GM19328 (cell line): ENCODE data around the gene C19orf67.
A peak's percentile ranks its signal among the peaks of the same experiment; 100 is the strongest.

Source experiments
- ATAC-seq: cut with Tn5 transposase; IDR thresholded peaks from one replicate; pipeline ENCODE4 v1.9.1; 2021; ENCODE audit warnings: mild to moderate bottlenecking, moderate library complexity; ENCODE audit not compliant: unreplicated experiment

Gene C19orf67

DNA sequence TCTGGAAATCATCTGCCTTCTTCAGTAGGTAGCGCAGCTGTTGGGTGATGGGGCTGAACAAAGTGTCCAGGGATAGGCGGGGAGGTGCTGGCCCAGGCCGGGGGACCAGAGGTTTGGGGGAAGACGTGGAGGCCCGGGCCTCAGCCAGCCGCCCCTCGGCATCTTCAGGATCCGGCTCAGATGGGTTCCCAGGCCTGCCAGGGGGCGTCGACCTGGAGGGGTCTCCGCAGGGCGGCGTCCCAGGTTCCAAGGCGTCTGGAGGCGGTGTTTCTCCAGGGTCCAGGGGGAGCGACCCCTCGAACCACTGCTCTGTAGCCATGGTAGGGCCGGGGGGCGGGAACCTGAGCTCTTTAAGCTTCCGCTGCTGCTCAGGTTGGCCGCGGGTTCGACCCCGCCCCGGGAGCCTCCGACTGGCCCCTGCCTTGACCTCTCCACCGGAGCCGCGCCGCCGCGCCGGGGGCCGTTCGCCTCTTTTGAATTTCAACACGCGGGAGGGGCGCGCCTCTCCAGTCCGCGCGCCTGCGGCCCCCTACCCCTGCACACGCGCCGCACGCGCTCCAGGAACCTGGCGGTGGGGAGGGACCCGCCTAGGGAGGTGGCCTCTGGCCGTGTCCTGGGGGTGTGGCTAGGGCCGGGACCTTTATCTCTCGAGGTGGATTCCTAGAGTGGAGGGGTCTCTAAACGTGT is at the start of gene C19orf67:
C19orf67 (minus strand) TSS at position 475 of the 687 bp plus-strand sequence; CDS start at position 319, 156 bp downstream.
- no peak for ATAC-seq

DNA sequence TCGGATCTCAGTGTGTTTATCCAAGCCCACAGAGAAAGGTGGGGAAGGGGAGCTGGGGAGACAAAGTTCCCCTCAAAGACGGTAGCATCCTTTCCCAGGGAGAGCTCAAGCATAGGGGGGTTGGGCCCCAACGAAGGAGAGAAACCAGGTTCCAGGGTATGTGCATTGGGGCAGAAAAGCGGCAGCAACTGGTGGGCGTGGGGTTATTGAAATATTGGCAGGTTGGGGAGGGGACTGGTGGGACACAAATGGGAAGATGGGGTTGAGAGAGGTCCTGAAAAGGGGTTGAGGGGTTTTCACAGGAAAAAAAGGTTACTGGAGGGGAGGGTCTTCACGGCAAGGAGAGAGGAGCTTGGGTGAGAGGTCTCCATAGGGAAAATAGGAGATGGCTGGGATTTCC is 49.8 kb upstream of the C19orf67 start:
- no peak for ATAC-seq

DNA sequence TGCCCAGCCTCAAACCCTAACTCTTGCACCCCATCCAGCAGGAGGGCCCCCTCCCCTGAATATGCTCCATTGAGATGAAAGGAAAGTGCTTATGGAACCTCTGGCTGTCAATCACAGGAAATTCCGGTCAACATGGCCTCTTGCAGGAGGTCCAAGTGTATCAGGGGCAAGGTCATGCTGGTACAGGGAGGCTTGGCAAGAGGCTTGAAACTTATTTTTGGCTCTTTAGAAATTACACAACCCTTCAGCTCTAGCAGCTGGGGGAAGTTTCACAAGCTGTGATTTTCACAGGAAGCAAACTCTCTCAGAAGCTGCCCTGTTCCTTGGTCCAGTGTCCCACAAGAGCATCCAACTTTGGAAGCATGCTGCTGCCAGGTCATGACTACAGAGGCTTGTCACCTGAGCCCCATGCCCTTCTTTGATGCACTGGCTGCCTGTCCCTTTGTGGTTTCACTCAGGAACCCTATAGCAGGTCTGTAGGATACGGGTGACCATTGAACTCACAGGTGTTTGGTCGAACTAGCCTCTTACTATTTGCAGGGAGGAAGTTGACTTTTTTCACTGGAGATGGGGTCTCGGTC is 42.4 kb upstream of the C19orf67 start:
- no peak for ATAC-seq

DNA sequence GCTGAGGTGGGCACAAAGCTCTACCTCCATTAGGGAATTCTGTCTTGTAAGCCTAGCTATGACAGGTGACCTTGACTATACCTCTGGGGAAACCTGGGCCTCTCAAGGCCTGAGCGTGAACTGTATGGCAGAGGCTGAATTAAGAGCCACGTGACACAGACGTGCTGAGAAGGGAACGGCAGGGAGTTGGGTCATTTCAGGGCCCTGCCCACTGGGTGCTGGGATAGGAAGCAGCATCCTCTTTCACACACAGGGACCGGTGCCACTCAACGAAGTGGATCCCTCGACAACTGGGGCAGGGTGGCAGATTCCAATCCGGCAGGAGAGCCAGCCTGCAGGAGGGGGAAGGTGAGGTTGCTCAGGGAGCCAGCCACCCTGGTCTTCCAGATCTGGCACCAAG is 41.6 kb upstream of the C19orf67 start:
- ATAC-seq: no peak

DNA sequence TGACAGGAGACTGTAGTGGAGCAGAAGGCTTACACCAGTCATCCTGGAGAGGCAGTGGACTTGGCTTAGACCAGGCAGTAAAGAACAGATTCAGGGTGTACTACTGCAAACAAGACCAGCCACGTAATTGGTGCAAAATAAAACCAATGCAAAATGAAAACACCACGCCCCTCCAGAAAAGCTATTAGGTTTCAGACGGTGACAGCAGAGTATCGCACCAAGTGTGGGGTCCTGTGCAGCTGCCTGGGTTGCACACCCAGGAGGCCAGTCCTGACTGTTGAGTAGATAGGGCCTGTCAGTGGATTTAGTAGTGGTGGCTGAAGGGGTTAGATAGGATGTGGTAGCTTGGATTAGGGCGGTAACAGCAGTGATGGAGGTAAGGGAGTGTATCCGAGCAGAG is 37.3 kb upstream of the C19orf67 start:
- no peak for ATAC-seq

DNA sequence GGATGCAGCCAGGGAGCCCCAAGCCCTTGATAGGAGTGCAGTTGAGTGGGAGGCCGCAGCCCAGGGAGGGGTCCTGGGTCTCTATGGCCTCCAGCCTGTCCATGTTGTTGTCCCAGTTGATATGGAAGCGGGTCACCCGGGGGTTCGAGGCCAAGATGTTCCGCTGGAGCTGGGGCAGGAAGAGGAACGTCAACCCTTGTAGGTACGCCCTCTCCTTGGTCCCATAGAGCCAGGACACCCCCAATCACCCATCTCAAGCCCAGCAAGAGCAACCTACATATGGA is 34.9 kb upstream of the C19orf67 start:
- no peak for ATAC-seq

DNA sequence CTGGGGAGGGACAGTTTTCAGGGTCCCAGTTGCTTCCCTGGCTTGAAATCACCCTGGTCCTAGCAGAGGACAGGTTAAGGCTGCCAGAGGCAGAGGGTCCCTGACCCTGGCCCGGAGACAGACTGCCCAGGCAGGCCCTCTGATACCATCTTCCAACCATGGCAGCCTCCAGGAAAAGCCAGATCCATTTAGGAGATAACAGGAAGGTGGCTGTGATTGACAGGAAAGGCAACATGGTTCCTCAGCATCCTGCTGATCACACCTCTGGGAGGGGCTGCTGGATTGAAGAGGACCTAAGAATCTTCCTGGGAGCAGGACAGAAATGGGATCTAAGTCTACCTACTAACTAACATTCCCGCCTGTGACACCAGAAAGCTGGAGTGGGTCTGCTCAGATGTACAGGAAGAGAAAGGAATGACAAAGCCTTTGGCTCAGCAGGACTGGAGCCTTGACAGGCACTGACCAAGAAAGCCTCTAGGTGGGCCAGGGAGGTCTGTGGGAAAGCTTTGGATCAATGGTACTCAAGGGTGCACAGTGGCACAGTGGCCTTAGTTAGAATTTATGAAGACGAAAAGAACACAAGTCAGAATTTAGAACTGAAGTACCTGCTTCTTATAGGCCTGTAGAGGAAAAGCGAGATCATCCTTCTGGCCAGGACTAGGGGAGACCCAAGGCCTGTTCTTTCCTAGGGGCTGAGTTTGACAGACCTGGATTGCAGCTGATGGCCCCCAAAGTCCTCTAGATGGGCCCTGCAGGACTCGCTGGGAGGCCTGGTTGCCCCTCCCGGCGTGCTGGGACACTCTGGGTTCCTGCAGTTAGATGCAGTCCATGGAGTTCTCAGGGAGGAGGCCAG is 34.3 kb upstream of the C19orf67 start:
- no peak for ATAC-seq

DNA sequence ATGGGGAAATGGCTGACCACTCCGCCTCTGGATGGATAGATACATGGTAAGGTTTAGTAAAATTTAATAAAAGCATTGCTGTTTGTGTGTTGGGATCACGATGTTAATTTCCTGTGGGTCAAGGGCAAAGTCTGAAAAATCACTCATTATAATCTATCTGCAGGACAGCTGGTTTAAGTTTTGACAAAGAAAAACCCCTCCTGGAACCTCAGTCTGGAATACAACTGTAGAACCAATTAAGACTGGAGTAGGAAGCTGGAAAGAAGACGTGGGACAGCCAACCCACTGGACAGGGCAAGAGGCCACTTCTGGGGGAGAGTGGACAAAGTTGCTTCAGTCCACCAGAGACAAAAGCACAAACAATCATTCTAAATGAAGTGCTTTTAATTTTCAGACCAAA is 33.6 kb upstream of the C19orf67 start:
- ATAC-seq: no peak

DNA sequence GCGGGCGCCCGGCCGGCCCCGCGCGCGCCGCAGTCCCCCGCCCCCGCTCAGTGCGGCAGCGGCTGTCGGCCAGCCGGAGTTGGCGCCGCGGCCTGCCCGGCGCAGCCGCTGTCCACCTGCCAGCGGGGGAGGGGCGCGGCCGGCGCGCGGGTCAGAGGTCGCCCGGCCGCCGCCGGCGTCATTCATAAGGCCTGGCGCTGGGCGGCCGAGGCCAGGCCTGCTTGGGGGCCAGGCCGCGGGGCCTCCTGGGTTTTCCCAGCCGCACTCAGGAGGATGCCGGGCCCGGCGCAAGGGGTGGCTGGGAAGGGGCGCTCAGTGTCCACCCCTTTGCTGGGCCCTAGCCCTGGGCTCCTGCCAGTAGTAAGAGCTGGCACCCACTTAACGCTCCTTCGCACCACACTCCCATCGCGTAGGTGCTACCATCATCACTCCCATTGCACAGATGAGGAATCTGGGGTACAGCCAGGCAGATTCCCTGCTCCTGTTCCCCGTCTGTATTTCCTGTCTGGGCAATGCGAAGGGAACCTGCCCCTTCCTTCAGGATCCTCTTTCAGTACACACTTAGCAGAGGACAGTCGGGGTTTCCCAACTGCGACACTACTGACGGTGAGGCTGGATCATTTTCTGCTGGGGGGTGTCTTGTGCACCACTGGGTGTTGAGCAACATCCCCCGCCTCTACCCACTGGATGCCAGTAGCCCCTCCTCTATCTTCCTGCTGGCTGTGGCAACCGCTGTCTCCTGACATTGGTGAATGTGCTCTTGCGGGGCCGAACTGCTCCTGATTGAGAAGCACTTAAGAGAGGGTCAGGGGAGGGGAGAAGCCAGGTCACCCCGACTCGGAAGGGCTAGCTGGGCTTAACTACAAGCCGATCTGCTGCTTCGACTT is 32.8 kb upstream of the C19orf67 start:
- ATAC-seq: peak; percentile 19

DNA sequence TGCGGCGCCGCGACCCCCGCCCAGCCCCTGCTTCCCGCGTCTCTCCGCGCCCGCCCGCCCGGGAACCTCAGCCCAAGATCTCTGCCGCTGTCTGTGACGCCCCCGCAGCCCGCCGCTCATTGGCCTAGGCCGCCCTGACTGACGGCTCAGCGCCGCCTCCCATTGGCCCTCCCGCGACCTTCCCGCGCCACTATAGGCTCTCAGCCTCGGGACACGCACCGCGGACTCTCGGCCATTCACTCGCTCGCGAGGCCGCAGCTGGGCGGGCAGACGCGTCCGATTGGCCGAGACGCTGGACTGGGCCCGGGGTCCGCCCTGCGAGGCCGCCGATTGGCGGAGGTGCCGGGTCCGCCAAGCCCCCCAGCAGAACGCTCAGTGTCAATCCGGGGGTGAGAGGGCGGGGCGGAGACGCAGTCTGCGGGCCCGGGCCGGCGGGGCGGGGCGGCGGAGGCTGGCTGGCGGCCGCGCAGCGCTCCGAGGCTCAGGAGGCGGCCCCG is 32.1 kb upstream of the C19orf67 start, which contains the start of gene PRKACA:
PRKACA (minus strand) TSS at position 95 of the 497 bp plus-strand sequence. CDS start 215 bp downstream, outside the sequence.
- ATAC-seq: peak; percentile 89

DNA sequence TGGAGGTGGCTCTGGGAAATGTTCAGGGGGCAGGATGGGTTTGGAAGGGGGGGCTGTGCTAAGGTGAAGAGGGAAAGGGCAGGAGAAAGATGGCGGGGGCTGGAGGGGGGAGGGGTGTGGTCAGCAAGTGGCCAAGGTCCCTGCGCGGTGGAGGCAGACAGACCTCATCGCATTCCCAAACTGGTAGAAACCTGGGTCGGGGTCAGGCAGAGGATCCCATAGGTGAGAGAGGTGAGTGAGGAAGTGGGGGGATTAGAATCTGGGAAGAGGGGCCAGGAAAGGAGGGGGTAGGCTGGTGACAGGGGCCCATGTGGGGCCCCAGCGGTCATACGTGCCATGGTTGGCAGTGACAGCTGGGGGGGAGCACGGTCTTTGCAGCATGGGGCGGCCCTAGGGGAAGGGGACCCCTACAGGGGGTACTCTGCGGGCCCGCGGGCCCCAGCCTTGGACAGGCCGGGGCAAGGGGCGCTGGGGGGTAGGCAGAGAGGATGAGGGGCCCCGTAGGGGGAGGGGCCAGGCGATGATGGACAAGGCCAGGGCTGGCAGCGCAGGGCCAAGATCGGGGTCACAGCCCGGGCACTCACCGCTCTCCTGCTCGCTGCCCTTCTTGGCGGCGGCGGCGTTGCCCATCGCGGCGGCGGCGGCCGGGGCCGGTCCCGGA is 31.5 kb upstream of the C19orf67 start:
- peak; percentile 3 for ATAC-seq

DNA sequence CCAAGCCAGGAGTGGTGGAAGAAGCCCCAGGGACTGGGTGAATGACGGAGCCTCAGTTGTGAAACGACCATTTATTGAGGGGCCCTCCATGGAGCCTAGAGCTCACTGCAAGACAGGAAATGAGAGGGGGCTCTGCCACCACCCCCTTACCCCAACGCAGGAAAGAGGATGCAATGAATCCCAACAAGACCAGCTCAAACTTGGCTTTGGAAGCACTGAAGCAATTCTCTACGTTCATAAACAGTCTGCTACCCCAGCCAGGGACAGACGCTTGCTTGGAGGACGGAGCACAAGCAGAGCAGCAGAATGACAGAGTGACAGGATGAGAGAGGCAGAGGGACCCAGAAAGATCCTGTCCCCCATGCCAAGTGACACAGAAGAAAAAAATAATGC is 30.9 kb upstream of the C19orf67 start:
- ATAC-seq: no peak

DNA sequence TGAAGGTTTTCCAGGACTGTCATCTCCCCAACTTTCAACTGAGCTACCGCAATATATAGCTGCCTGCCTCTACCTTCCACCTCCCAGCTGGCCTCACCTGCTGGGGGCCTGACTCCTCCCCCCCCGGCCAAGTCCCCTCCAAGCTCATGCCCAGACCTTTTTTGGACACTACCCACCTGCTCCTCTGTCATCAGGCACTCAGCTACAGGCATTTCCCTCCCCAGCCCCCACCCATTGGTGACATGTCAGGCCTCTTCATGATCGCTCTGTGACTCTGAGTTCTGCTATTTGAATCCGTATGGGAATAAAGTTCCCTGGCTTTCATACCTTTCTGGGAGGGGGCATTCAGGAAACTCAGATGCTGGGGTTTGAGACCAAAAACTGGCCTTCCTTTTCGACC is 30.2 kb upstream of the C19orf67 start:
- ATAC-seq: no peak

DNA sequence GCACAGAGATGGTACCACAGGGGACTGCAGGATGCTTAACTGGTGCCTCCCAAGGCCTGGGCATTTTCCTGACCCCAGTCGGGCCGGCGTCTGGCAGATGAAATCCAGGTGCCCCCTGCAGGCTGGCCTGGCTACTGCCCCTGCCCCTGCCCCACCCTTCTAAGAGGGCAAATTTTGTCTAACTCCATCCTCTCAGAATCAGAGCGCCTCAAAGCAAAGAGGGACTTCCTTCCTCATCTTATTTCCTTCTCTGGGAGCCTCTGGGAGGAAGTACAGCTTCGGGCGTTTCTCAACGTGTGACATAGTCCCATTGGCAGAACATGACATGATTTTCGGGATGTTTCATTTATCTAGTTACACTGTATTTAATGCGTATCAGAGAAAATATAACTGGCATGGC is 29.3 kb upstream of the C19orf67 start:
- no peak for ATAC-seq

DNA sequence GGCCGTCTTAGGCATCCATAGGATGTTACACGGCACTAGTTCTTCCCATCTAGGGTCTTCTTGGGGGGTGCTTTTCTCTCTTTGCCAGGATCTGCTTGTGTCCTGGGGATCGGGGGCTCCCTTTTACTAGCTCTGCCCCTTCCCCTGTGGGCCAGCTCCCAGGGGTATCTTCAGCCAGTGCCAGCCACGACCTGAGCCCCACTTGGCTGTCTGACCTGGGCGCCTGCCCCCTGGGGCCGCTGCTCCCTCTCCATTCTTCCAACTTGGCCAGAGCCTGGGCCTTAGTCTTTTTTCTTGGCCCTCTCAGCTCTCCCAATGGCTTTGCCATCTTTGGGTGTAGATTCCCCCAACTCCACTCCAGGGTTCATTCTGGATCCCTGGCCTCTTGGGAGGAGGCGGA is 28.9 kb upstream of the C19orf67 start:
- ATAC-seq: no peak

DNA sequence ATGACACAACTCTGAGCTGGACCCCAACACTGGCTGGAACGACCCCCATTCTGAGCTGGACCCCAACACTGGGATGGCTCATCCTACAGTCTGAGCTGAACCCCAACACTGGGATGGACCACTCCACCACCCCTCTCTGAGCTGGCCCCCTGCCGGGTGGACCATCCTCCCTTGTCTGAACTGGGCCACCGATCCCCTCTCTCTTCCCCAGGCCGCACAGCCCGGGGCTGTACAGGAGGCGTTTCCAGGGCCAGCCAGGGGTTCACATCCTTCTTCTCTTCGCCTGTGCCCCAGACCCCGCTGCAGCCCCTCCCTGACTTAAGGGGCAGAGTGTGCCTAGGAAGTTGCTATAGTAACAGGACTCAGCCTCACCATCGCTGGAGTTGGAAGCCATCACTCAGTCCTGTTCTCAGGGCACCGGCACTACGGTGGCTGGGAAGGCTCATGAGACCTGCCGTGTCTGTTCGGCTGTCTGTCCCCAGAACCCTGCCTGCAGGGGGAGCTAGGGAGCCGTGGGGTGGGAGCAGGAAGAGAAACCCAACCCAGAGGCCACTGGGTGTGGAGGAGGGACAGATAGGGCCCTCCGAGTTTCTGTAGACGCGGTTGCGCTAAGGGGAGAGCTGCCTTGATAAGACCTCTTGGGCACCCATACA is 28.3 kb upstream of the C19orf67 start:
- ATAC-seq: no peak

DNA sequence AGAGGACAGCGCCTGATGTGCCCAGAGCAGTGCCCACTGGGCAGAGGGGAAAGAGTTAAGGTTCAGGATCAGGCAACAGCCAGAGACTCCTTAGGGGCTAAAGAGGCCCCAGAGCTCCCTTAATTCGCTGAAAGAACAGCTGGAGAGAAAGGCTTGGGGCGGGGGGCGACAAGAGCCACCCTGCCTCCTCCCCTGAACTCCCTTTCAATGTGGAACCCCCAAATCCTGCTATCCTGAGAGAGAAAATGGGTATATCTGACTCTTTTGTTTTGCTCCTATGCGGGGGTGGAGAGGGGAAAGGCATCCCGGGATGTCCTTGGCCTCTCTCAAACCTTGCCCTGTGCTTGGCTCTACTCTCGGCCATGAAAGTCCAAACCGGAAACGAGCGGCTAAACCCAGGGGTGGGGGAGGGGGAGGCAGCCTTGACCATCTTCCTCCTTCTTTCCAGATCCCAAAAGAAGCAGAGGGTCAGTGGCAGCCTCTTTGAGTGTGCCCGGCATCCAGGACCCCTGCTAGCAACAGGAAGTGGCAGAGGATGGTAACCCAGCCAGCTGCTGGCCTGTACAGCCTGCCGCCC is 27.3 kb upstream of the C19orf67 start:
- ATAC-seq: no peak

DNA sequence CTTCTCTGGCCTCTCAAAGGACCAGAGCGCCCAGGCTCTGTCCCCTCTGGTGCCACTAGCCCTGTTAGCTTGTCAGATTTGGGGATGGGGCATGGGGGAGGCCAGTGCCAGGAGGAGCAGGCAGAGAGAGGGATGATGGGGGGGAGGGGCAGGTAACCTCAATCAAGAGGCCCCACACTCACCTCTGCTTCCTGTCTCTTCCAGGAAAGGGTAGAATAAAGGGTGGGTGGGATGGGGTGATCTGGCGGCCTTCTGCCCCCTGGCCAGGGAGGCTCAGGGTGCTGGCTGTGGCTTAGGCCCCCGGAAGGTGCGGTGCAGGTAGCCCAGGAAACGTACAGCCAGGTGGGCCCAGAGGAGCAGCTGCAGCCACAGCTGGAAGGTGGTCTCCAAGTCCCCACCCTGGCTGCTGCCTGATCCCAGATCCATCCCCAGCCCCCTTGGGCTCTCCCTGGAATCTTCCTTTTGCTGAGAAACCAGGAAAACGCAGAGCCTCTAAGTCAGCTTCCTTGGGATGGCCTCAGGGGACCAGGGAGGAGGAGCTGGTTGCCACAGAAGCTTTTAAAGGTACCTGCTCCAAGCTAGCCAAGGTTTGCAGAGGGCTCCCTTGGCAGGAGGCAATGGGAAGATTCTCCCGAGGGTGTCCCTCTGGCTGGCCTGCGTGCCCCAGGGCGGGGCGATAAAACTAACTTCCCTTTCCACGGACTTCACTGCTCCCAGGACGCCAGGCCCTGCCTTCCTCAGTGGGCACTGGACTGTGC is 26.6 kb upstream of the C19orf67 start:
- ATAC-seq: no peak

DNA sequence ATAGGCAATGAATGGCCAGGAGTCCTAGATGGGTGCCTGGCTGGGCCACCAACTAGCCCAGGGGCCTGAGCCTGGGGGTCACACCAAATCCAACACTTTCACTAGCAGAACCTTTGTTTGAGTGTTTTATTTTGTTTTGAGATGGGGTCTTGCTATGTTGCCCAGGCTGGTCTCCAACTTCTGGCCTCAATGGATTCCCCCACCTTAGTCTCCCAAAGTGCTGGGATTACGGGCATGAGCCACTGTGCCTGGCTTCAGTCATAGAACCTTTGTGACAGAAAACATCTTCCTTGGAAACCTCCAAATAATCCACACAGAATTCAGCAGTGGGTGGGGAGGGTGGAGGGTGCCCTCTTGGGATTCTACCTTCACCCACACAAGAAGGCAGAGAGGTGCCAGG is 25.9 kb upstream of the C19orf67 start:
- no peak for ATAC-seq
